ACHN (cell line): ENCODE data around the gene BCAS3.
"Not testable (repeated sequence)": the region's sequence is repeated elsewhere in the genome, so short reads cannot be mapped to it uniquely, and the experiment has no call there.

Experiments used
- DNase-seq: peaks from one replicate; pipeline ENCODE4 v3.0.0-alpha.2; 2015
- in situ Hi-C: cut with HindIII; loops from 2 replicates; pipeline ENCODE4 v1.10.0; 2017; ENCODE audit warnings: low sequenced_read_pairs, low pct_ligation_motif_present, low pct_unique_long_range_greater_than_20kb

The BCAS3 gene

GRCh38 chr17:60900688-60901087 lies 223.0 kb downstream of the BCAS3 start:
- in situ Hi-C loops, result no loop called here
- no peak for DNase-seq

- in situ Hi-C loops, result no loop called here
- no peak for DNase-seq
These were observed 223.6 kb downstream of the BCAS3 start for GRCh38 chr17:60901242-60901641.

GRCh38 chr17:60901806-60902205 lies 224.2 kb downstream of the BCAS3 start:
- in situ Hi-C loops, result no loop called here
- DNase-seq, result no peak

- in situ Hi-C loops, result no loop called here
- no peak for DNase-seq
These were observed 224.7 kb downstream of the BCAS3 start for GRCh38 chr17:60902399-60902798.

- in situ Hi-C loops, result no loop called here
- no peak for DNase-seq
These were observed 226.9 kb downstream of the BCAS3 start for GRCh38 chr17:60904582-60904981.

- in situ Hi-C loops, result no loop called here
- DNase-seq, result no peak
These were observed 228.1 kb downstream of the BCAS3 start for GRCh38 chr17:60905709-60906108.

- no peak for DNase-seq
- in situ Hi-C loops, result no loop called here
These were observed 230.7 kb downstream of the BCAS3 start for GRCh38 chr17:60908324-60908723.

- in situ Hi-C loops, result no loop called here
- no peak for DNase-seq
These were observed 231.8 kb downstream of the BCAS3 start for GRCh38 chr17:60909405-60909804.

GRCh38 chr17:60910415-60910814 lies 232.8 kb downstream of the BCAS3 start:
- DNase-seq, result no peak
- in situ Hi-C loops, result no loop called here

- in situ Hi-C loops, result no loop called here
- DNase-seq, result no peak
These were observed 236.4 kb downstream of the BCAS3 start for GRCh38 chr17:60914078-60914477.

- peak; percentile 13 for DNase-seq
- in situ Hi-C loops, result no loop called here
These were observed 238.4 kb downstream of the BCAS3 start for GRCh38 chr17:60916043-60916442.

- in situ Hi-C loops, result no loop called here
- no peak for DNase-seq
These were observed 242.5 kb downstream of the BCAS3 start for GRCh38 chr17:60920107-60920506.

- DNase-seq, result no peak
- in situ Hi-C loops, result no loop called here
These were observed 245.3 kb downstream of the BCAS3 start for GRCh38 chr17:60923000-60923399.

GRCh38 chr17:60926466-60927183 lies 249.0 kb downstream of the BCAS3 start:
- in situ Hi-C loops, result no loop called here
- no peak for DNase-seq

GRCh38 chr17:60933739-60934138 lies 256.1 kb downstream of the BCAS3 start:
- in situ Hi-C loops, result no loop called here
- no peak for DNase-seq

GRCh38 chr17:60934723-60935122 lies 257.1 kb downstream of the BCAS3 start:
- in situ Hi-C loops, result no loop called here
- DNase-seq, result no peak

GRCh38 chr17:60935991-60936390 lies 258.3 kb downstream of the BCAS3 start:
- DNase-seq, in situ Hi-C loops: not testable (repeated sequence)

GRCh38 chr17:60939318-60939717 lies 261.7 kb downstream of the BCAS3 start:
- DNase-seq, result no peak
- in situ Hi-C loops, result no loop called here

- in situ Hi-C loops, result no loop called here
- no peak for DNase-seq
These were observed 263.4 kb downstream of the BCAS3 start for GRCh38 chr17:60941028-60941427.

- in situ Hi-C loops, result no loop called here
- DNase-seq, result no peak
These were observed 263.9 kb downstream of the BCAS3 start for GRCh38 chr17:60941571-60941970.

- in situ Hi-C loops, result no loop called here
- DNase-seq, result no peak
These were observed 267.1 kb downstream of the BCAS3 start for GRCh38 chr17:60944751-60945150.
